IPS DF 4.7 (cell line): Measurements from ENCODE around the gene SMOC2.

Source experiments
- DNase-seq: peaks from one replicate; pipeline ENCODE4 v3.0.0-alpha.2; 2013; ENCODE audit warnings: low spot score; ENCODE audit errors: extremely low read depth

SMOC2 gene

DNA sequence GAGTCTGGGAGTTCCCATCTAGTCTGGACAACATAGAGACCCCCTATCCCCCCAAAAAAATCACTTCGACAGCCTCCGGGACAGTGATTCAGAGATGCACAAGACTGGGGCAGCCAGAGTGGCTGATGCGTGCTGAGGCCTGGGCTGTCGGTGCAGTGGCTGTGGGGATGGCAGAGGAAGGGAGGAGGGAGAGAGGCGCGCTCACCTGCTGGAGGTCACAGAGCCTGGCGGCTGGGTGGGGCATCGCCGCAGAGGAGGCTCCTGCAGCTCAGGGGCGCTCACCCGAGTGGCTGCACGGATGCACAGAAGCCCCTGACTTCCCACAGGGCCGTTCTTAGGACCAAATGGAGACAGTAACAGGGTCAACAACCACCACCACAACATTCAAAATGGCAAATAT, 182.8 kb downstream of the SMOC2 start:
- DNase-seq, result no peak

DNA sequence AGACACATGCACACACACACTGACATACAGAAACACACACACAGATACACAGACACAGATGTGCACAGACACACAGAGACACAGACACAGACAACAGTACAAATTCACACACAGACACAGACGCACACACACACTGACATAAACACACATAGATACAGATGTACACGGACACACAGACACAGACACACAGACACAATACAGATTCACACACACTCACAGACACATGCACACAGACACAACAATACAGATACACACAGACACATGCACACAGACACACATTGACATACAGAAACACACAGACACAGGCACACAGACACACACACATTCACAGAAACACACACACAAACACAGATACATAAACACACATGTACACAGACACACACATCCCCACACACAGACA, 183.6 kb downstream of the SMOC2 start:
- no peak for DNase-seq

DNA sequence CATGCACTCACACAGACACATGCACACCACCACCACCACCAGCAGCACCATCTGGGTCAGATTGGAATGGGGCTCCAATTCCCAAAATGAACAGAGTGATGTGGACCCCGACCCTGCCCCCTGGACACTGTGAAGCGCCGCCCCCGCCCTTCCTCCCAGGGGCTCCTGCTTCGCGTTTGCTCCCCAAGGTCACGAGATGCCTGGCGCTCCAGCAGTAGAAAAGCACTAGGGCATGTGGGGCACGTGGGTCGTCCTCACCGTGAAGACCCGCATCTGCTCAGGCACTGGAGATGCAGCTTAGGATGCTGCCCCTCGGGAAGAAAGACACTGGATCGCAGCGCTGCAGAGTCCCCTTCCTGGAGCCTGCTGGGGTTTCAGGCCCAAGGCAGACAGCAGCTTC, 184.0 kb downstream of the SMOC2 start:
- DNase-seq, result no peak

DNA sequence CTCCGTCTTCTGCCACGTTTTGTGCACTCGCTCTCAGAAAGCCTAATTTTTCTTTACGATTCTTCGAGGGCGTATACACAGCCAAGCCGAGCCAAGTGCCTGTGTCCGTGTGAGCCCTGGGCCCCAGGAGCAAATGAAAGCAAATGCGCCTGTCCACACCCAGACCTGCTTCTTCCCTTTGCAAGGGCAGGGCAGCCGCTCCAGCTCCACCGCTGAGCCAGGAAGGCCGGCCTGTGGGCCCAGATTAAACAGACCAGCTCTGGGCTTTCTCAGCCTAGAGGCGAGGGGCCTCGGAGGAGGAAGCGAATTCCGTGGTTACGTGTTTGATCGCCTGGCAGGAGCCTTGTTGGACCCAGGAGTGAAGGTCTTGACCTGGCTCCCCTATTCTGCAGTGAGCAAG, 184.6 kb downstream of the SMOC2 start:
- DNase-seq, result no peak

DNA sequence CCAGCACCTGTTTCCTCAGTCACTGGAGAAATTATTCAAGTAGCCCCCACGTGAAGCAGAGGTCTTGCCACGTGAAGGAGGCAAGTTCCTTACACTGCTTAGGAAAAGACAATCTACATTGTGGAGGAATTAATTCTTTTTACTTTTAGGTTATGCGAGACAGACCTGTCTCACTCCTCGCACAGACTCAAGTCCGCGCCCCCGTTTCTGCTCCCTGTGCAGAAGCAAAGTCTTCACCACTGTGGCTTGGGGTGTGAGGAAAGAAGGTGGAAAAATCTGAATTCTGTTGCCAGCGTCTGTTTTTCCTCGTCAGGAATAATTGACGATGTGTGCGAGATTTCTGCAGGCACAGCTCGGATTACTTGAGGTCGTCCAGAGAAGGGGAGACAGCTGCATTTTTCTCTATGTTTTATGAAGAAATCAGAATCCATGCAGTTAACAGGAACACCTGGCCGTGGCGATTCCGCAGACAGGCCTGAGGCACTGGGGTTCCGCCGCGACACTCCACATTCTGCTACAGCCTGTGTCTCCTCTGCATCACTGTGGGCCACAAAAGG, 185.1 kb downstream of the SMOC2 start:
- no peak for DNase-seq

DNA sequence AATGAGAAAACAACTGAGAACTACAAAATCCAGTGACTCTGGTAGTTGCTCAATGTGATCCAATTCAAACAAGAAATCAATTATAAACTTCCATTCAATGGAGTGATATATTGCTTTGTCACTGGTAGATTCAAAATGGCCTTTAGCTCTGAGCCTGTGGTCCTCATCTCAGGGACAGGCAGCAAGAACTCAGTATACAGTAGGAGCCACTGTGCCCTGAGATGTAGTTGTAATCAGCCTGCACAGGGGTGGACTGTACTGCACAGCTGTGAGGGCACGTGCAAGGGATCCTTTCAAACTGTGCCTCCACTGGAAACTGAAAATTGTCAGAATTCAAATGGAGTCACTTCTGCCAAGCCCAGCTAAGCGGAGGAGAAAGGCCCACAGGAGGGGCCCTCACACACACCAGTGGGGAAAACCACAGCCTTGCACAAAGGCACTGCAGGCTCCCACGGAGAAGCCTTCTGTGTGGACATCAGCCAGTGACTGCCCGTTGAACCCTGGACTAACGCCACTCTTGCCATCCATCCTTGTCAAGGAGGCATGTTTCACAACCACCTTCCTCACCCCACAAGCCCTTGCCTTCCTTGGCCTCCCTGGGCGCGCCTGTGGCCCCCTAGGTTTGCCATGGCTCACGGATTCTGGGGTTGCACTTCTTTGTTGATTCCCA, 186.7 kb downstream of the SMOC2 start:
- no peak for DNase-seq

DNA sequence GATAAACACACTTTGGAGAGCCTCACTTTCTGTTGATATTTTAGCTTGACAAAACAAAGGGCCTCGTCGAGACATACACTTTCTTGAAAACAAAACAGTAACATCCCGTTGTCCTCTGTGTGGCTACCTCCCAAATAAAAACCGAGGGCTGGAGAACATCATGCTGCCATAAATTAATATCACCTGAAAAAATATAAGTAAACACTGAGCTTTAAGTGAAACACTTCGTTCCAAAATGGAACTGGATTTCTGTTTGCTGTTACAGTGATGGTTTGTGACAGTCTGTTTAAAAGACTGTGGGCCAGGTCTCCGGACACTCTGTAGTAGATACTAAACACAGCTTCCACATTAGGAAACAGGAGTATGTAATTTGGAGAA, 187.2 kb downstream of the SMOC2 start:
- no peak for DNase-seq

DNA sequence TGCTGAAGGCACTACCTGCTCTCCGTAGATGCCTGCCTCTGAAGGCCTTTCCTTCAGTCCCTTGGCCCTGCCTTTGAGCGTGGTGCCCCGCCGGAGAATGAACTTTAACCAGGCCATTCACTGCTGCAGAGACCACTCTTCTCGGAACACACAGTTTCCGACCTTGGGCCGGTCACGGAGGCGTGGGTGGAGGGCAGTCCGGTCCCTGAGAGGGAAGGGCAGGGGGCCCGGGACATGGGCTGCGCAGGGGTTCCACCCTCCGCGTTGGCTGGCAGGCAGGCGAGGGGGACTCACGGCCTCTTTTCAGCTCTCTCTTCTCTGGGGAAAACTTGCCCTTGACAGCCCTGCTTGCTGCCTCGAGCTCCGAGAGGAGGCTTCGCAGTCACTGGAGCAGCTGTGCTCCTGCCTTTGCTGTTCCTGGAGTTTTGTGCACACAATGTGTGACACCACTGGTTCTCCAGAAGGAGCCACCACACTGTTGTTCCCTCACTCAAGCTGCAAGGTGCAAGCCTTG, 187.8 kb downstream of the SMOC2 start:
- DNase-seq, result no peak

DNA sequence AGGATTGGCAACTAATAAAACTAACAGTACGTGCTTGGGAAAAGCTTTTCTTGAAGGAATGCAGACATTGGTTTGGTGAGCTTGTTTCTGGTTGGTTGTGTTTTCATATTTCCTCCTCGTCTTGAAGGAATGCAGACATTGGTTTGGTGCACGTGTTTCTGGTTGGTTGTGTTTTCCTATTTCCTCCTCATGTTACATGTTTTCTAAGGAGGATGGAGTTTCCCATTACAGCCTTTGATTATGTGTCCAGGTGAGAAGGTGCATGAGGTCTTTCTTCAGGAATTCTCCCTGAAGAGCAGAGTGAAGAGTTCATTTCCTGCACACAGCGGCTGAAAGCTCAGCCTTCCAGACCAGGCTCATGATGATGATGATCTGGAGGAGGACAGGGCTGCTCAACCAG, 190.6 kb downstream of the SMOC2 start:
- no peak for DNase-seq

DNA sequence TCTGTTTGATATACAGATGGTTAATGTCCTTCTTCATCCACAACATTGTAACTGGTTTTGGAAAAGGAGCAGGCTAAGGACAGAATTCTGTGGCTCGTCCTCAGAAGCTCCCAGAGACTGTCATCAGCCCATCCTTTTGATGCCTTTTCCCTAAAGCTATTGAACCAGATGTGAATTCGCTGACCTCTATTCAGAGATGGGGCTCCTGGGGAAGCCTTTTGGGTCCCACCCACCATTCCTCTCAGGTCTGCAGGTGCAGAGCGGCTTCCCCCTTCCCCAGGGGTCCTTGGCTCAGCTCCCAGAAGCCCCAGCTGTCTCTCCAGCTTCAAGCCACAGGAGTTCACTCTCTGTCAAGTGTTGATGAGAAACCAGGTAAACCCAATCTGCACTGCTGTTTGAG, 191.7 kb downstream of the SMOC2 start:
- DNase-seq, result no peak

DNA sequence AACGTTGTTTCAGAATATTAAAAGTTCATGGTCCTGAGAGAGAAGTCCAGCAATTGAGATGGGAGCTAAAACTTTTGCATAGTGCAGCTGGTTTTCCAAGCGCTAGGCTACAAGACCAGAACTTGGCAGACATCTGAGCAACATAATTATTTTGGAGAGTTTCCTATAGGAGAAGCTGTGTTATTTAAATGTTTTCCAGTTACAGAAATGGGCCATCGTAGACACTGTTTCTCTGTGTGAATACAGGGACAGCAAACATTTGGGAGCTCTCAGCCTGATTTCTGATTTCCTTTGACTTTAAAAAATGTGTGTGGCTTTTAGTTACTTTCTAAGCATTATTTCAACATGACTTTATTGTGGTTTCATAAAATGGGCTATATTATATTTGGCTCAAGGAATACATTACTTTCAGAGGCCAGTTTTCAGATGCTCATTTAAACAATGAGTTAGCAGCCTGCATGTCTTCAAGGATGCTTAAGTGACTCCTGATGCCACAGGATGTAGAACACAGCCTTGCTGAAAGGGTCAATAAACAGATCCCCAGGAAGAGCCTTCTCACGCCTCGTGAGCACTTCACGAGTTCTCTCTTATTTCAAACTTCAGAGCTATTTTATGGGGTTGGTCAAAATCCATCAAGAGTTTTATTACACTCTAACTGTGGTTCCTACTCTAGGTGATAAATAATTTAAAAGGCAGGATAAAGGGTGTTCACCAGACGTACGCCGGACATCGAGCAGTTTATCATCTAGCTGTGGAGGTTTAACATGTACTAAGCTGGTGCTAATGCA, 193.8 kb downstream of the SMOC2 start:
- DNase-seq, result no peak

DNA sequence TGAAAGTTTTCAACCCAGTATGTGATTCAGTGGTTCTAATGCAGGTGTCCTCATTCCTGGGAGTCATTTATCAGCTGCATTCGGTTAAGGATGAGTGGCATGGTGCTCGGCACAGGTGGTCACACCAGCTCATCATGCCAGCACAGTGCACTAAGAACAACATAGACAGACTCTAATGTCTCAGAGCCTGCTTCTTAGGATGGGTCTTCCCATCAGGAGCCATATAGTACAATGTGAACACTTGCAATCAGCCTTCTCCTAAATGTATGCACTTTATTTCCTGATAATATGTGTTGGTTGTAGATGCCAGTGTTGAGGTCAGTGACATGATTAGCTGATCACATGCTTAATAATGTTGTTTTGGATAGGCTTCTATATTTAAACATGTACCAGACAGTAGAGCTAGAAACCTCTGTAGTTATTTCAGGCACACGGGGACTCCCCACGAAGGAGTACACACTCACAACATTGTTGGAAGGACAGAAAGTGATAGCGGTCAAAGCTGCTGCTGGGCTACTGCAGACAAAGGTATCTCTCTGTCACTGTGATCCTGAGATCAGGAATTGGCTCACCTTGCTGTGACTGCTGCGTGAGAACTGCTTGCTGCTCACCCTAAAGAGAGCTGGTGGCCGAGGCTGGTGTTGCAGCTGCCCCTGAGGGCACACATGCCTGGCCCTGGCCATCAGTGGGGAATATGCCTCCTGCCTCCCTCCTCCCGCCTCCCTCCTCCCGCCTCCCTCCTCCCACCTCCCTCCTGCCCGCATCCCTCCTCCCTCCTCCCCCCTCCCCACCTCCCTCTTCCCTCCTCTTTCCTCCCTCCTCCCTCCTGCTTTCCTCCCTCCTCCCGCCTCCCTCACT, 195.4 kb downstream of the SMOC2 start:
- DNase-seq, result no peak

DNA sequence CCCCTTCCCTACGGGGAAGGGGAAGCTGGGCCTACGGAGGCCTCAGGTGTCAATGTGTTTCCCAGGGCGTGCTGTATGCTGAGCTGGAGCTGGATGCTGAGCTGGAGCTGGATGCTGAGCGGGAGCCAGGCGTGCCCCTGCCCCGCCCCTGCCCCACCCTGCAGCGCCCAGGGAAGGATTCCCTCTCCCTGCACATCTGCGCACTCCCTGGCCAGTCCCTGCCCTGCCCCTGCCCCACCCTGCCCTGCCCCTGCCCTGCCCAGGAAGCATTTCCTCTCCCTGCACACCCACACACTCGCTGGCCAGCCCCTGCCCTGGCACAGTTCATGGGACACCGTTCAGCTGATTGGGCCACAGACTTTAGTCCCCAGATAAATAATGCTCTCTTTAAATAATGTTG, 196.8 kb downstream of the SMOC2 start:
- DNase-seq, result no peak

DNA sequence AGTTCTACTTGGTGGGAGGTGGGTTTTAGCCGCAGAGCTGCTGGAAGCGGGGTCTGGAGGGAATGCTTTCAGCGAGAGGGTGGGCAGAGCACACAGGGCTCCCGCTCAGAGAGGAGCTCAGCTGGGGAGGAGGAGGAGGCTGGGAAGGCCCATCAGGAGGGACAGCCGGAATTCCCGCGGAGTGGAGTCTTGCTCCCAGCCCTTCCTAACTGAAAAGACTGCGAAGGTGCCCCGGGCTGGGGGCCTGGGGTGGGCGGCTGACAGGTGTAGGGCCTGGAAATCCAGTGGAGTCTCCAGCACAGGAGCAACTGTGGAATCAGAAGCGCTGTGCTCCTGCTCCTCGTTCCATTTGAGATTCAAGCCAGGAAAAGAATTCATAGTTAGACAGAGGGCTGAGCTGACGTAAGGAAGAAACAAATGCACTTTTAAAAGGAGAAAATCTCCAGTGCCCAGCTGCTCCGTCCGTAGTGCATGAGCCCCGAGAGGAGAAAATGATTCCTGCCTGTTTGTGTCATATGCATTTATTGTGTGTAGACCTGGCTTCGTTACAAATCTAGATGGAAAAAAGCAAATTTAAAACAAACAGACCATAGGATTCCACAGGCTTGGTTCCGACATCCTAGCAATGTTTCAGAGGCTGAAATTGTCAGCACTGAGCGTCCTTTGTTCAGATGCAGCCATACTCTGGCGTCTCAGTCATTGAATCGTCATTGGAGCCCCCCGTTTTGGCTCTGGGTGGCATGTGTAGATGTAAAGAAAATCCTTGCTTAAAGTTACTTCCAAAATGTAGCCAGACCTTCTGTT, 197.7 kb downstream of the SMOC2 start:
- no peak for DNase-seq

DNA sequence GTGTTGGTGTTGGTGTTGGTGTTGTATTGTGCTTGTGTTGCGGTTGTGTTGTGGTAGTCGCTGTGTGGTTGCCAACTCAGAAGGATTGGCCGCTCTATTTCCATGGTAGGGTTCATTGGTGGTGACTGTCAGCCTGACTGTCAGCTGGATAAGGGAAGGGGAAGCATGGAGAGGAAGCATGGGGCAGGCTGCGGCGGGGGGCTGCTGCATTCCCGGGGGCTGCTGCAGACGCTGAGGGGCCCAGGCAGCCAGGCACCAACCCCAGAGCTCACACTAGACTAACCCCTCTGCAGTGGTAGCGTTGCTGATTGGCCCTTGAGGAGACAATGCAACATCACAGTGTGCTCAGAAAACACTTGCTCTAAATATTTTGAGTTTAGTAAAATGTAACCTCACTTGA, 199.2 kb downstream of the SMOC2 start:
- DNase-seq, result no peak

DNA sequence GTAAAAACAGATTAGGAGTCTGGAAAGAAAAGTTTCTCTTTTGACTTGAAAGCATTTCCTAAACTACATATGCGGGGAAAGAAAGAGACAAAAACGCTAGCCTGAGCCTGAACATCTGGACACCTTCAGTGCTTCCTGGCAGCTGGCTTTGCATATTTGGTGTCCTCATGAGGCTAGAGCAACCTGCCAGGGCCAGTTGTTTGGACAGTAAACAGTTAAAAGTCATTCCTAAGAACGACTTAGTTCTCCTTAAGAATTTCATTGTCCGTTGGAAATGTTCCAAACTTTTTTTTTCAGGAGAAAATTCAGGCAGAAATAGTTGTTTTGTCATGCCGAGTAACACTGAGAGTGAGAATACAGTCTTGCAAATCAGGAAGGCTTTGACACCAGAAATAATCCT, 199.8 kb downstream of the SMOC2 start:
- no peak for DNase-seq

DNA sequence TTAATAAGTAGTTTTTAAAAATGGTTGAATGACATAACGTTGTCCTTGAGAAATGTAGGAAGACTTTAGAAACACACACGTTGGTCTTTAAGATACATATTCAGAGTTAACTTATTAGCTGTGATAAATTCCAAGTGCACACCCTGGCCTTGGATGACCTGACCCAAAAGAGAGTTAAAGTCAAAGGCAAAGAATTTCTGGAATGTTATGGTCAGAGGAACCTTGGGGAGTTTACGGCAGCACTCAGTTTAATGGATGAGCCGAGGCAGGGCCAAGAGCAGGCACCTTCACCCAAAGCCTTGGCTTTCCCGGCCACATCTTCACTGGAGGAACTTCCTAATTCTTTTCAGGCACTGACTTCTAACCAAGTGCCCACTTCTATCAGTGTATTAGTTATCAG, 200.5 kb downstream of the SMOC2 start:
- no peak for DNase-seq

DNA sequence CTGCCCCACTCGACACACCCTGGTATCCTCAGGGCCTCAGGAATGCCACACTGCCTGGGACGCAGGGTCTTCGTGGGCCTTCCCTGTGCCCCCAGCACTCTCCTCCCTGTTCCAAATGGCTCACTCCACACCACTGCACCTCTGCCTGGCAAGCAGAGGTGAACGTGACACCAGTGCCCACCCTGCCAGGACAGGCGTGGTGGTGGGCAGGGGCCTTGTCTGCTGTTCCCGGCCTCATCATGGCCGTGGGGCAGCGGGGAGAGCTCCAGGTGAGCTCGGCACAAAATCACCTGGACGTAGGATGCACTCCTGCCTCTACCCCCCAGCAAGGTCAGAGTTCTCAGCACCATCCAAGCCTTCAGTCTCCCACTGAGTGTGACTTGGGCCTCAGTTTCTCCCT, 202.4 kb downstream of the SMOC2 start:
- DNase-seq, result no peak

DNA sequence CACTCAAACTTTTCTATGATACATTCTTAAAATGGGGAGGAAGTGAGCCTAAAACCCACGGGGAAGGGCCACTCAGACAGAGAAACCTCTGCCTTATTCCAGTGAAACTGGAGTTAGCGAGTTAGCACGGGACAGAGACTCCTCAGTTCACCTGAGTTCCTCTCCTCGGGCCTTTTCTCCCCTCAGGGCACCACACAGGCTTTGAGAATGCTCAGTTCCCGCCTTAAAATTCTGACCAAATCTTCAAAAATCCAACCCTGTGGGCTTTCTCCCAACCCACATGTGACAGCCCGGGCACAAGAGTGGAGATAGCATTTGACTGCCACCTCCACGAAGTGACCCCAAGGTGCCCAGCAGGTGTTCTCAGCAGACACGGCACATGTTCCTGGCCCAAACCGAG, 204.3 kb downstream of the SMOC2 start:
- DNase-seq, result no peak

DNA sequence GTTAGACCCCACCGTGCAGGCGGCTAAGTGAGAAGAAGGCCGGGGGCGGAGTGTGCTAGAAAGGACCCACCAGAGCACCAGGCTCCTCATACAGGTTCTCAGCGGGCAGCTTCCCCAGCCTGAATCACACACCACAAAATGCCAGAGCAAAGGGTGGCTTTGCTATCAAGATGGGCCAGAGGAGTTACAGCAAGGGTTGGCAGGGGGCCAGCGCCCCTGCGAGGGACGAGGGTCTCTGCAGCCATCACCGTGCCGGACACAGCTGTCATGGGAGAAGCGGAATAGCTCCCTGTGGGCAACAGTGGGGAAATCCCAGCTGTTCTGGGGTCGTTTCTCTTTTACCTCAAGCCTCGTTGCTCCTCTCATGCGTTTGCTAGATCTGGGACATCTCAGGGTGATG, 206.3 kb downstream of the SMOC2 start:
- no peak for DNase-seq
